HG02571 (cell line): ENCODE results near the gene XPO6.

Source experiments
- ATAC-seq: cut with Tn5 transposase; IDR thresholded peaks from one replicate; pipeline ENCODE4 v1.9.1; 2021; ENCODE audit warnings: mild to moderate bottlenecking, moderate library complexity; ENCODE audit not compliant: unreplicated experiment

The XPO6 gene

GRCh38 chr16:28208824-28209223, 2.9 kb downstream of the XPO6 start:
- ATAC-seq: no peak

GRCh38 chr16:28208131-28208530, 3.6 kb downstream of the XPO6 start:
- ATAC-seq: no peak

- ATAC-seq: no peak
Measured at GRCh38 chr16:28207399-28207798, 4.4 kb downstream of the XPO6 start.

GRCh38 chr16:28205974-28206373, 5.8 kb downstream of the XPO6 start:
- ATAC-seq: no peak

GRCh38 chr16:28205117-28205899, 6.5 kb downstream of the XPO6 start:
- no peak for ATAC-seq

- no peak for ATAC-seq
Measured at GRCh38 chr16:28204622-28205021, 7.1 kb downstream of the XPO6 start.

- ATAC-seq: no peak
Measured at GRCh38 chr16:28204204-28204603, 7.6 kb downstream of the XPO6 start.

- no peak for ATAC-seq
Measured at GRCh38 chr16:28202147-28202746, 9.5 kb downstream of the XPO6 start.

- ATAC-seq: no peak
Measured at GRCh38 chr16:28200661-28201060, 11.1 kb downstream of the XPO6 start.

GRCh38 chr16:28196387-28196987, 15.3 kb downstream of the XPO6 start:
- ATAC-seq: no peak

- no peak for ATAC-seq
Measured at GRCh38 chr16:28195859-28196258, 15.9 kb downstream of the XPO6 start.

- peak; percentile 24 for ATAC-seq
Measured at GRCh38 chr16:28193530-28194423, 18.0 kb downstream of the XPO6 start.

- ATAC-seq: peak; percentile 52
Measured at GRCh38 chr16:28192806-28193529, 18.8 kb downstream of the XPO6 start.

- ATAC-seq: no peak
Measured at GRCh38 chr16:28191364-28191960, 20.3 kb downstream of the XPO6 start.

GRCh38 chr16:28189245-28189644, 22.5 kb downstream of the XPO6 start:
- ATAC-seq: no peak

- ATAC-seq: peak; percentile 50
Measured at GRCh38 chr16:28188085-28188916, 23.5 kb downstream of the XPO6 start.

GRCh38 chr16:28187595-28188004, 24.2 kb downstream of the XPO6 start:
- no peak for ATAC-seq

GRCh38 chr16:28186752-28187151, 25.0 kb downstream of the XPO6 start:
- no peak for ATAC-seq

- no peak for ATAC-seq
Measured at GRCh38 chr16:28185696-28186095, 26.1 kb downstream of the XPO6 start.
